Ishikawa (cell line): Measurements from ENCODE around the gene CRX.

ENCODE experiments used
- CEBPB ChIP-seq: IDR thresholded peaks from 2 replicates; pipeline ENCODE4 v1.6.1; 2012
- EGR1 ChIP-seq: IDR thresholded peaks from 2 replicates; pipeline ENCODE4 v1.6.1; 2012
- REST ChIP-seq: IDR thresholded peaks from 2 replicates; pipeline ENCODE4 v1.6.1; 2012; ENCODE audit warnings: low read depth, mild to moderate bottlenecking
- TAF1 ChIP-seq: IDR thresholded peaks from 2 replicates; pipeline ENCODE4 v1.6.1; 2012; ENCODE audit warnings: low read depth, mild to moderate bottlenecking
- YY1 ChIP-seq: IDR thresholded peaks from 2 replicates; pipeline ENCODE4 v1.6.1; 2012; ENCODE audit warnings: low read depth

GRCh38 chr19:47881757-47882156 is 60.0 kb downstream of the CRX start:
- TF ChIP-seq TAF1 (no peak), REST (no peak), YY1 (no peak), CEBPB (no peak), EGR1 (no peak)
